Stimulated activated memory B cell treated with anti-CD40 and anti-IgM and Interleukin-4, amounts not matched to agents 10 μg/mL and 1 μg/mL and 100 μg/mL, for 72 hours (primary cell): ENCODE data around the gene PEX11G.
A peak's percentile ranks its signal among the peaks of the same experiment; 100 is the strongest.

Source experiments
- ATAC-seq: fragments of 150-1000 bp; cut with Tn5 transposase; 2 replicates; pipeline ENCODE4 v1.10.0; 2021
- H3K27ac Mint-ChIP-seq: one replicate; pipeline ENCODE4 v1.8.0; 2022; ENCODE audit warnings: mild to moderate bottlenecking, mixed read lengths
- H3K27me3 Mint-ChIP-seq: one replicate; pipeline ENCODE4 v1.8.0; 2022; ENCODE audit warnings: mixed read lengths
- H3K36me3 Mint-ChIP-seq: one replicate; pipeline ENCODE4 v1.8.0; 2022; ENCODE audit warnings: mixed read lengths
- H3K4me1 Mint-ChIP-seq: one replicate; pipeline ENCODE4 v1.8.0; 2022; ENCODE audit warnings: mixed read lengths
- H3K4me3 Mint-ChIP-seq: one replicate; pipeline ENCODE4 v1.8.0; 2022; ENCODE audit warnings: mild to moderate bottlenecking, moderate library complexity, mixed read lengths
- H3K9me3 Mint-ChIP-seq: one replicate; pipeline ENCODE4 v1.8.0; 2022; ENCODE audit warnings: mixed read lengths

Gene PEX11G

DNA sequence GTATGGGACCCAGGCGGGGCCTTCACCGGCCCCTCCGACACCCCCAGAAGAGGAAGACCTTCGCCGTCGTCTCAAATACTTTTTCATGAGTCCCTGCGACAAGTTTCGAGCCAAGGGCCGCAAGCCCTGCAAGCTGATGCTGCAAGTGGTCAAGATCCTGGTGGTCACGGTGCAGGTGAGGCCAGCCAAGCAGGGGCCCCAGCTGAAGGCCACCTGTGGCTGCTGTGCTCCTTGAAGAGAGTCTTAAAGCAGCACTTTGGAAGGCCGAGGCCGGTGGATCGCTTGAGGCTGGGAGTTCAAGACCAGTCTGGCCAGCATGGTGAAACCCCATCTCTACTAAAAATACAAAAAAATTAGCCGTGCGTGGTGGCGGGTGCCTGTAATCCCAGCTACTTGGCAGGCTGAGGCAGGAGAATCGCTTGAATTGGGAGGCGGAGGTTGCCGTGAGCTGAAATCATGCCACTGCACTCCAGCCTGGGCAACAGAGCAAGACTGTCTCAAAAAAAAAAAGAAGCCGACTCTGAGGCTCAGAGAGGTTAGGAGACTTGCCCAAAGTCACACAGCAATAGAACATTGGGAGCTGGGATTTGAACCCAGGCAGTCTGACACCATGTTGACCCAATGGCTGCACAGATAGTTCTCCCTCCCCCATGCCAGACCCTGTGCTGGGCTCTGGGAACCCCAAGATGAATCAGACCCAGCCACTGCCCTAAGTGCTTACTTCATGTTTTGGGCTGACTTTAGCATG is 36.3 kb upstream of the PEX11G start:
- Mint-ChIP-seq H3K4me1 (peaks cover 17% of the 10 kb centered on the region), H3K27me3 (no peaks in the 10 kb centered on the region), H3K36me3 (peaks cover 27% of the 10 kb centered on the region), H3K4me3 (no peak overlapping the region), H3K27ac (no peak overlapping the region), H3K9me3 (no peaks in the 10 kb centered on the region)
- ATAC-seq: no peak

DNA sequence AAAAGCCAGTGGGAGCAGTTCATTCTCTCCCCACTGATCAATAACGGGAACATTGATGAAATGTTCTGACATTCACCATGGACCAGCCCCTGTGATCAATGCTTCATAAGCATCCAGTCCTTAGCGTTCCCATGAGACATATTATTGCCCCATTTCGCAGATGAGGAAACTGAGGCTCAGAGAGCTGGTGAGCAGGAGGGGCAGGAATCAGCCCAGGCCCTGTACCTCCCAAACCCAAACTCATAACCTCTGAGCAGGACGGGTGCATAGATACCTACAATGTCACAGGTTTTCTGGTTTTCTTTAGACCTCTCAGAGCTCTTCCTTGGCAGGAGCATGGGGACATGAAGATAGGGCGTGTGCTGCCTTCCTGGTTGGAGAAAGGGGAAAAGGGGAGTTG is 35.7 kb upstream of the PEX11G start:
- no peak for ATAC-seq
- peaks cover 21% of the 10 kb centered on the region for H3K36me3 Mint-ChIP-seq
- no peaks in the 10 kb centered on the region for H3K9me3 Mint-ChIP-seq
- H3K27me3 Mint-ChIP-seq: no peaks in the 10 kb centered on the region
- peaks cover 17% of the 10 kb centered on the region for H3K4me1 Mint-ChIP-seq
- H3K27ac Mint-ChIP-seq: no peak overlapping the region
- no peak overlapping the region for H3K4me3 Mint-ChIP-seq

DNA sequence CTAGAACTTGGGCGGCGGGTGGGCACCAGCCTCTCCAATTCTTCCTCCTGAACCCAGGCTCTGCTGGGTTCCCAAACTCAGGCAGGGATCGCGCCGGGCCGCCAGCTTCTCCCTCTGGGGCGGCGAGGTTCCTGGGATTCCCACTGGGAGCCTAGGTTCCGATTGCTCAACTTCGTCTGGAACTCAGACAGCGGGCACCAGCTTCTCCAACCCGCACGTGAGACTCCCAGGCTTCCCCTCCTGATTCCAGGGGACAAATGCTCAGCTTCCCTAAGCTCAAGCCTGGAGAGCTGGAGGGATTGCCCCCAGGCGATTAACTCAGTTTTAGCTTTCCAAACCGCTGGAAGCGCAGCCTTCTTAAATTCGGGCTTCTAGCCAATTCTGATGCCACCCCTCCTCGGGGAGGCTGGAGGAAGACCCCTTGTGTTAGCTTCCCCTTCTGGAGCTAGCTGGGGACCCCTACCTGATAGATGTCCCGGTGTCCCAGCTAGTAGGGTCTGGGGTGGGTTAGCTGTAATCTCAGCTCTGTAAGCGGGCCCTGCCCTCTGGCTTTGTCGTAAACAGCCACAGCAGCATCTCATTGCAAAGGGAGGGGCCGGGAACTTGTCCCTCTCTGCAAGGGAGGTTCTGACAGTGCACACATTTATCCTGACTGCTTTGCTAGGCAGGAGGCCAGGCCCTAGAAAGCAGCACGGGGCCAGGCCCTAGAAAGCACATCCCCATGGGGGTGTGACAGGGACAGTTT is 34.3 kb upstream of the PEX11G start:
- H3K27ac Mint-ChIP-seq: peak overlapping the region; percentile 62
- peak overlapping the region; percentile 79 for H3K4me3 Mint-ChIP-seq
- H3K27me3 Mint-ChIP-seq: no peaks in the 10 kb centered on the region
- no peak for ATAC-seq
- peaks cover 12% of the 10 kb centered on the region for H3K36me3 Mint-ChIP-seq
- peaks cover 17% of the 10 kb centered on the region for H3K4me1 Mint-ChIP-seq
- H3K9me3 Mint-ChIP-seq: no peaks in the 10 kb centered on the region

DNA sequence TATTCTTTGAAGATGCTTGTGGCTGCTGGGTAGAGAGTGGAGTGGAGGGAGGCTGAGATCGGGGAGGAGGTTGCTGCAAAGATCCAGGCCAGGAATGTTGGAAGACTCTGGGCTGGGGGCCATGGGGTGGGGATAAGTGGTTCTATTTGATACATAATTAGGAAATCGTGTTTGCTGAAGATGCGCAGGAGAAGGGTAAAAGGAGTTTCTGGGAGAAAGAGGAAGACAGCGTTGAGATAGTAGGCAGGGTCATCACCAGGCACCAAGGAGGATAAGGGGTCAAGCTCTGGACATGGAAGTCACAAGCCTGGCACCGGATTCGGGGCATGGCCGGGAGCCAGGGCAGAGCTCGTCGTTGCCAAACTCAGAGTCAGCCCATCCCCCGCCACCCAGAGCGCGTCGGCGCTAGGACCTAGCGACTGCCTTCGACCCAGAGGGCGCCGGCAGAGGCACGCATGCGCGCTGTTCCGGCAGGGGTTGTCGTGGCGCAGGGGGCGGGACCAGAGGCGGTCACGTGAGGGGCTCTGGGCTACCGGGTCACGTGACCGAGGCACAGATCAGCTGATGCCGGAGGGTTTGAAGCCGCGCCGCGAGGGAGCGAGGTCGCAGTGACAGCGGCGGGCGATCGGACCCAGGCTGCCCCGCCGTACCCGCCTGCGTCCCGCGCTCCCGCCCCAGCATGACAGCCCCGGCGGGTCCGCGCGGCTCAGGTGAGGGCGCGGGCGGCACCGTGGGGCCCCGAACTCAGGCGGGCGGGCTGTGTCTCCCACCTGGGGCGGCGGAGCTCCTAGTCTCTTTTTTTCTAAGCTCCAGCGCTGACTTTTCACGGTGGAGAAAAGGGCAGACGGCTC is 33.5 kb upstream of the PEX11G start, which contains the start of gene MCOLN1:
Gene MCOLN1 (plus strand): TSS at position 553 of the 851 bp plus-strand sequence. CDS start 127 bp downstream, at position 680.
- Mint-ChIP-seq H3K36me3 (peaks cover 12% of the 10 kb centered on the region), H3K4me1 (peaks cover 17% of the 10 kb centered on the region), H3K9me3 (no peaks in the 10 kb centered on the region), H3K27me3 (no peaks in the 10 kb centered on the region), H3K4me3 (peak within 1 kb of the TSS; percentile 79), H3K27ac (peak within 1 kb of the TSS; percentile 62)
- peak; percentile 91 for ATAC-seq

DNA sequence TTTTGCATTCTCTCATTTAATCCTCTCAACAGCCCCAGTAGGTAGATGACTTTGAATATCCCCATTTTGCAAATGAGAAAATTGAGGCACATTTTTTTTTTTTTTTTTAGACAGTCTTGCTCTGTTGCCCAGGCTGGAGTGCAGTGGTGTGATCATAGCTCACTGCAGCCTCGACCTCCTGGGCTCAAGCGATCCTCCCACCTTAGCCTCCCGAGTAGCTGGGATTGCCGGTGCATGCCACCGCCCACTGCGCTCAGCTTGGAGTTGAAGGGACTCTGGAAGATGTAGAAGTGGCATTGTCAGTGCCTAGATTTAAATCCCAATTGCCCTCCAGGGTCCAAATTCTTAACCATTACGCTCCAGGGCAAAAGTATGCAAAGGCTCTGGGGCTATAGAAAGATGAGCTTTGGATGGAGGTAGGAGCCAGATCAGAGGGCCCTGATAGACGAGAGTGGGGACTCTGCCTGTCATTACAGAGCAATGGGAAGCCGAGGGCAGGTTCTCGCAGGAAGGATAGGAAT is 32.8 kb upstream of the PEX11G start:
- Mint-ChIP-seq H3K4me1 (peaks cover 17% of the 10 kb centered on the region), H3K9me3 (no peaks in the 10 kb centered on the region), H3K27me3 (no peaks in the 10 kb centered on the region), H3K27ac (peak overlapping the region; percentile 62), H3K4me3 (peak overlapping the region; percentile 79), H3K36me3 (peaks cover 9% of the 10 kb centered on the region)
- no peak for ATAC-seq

DNA sequence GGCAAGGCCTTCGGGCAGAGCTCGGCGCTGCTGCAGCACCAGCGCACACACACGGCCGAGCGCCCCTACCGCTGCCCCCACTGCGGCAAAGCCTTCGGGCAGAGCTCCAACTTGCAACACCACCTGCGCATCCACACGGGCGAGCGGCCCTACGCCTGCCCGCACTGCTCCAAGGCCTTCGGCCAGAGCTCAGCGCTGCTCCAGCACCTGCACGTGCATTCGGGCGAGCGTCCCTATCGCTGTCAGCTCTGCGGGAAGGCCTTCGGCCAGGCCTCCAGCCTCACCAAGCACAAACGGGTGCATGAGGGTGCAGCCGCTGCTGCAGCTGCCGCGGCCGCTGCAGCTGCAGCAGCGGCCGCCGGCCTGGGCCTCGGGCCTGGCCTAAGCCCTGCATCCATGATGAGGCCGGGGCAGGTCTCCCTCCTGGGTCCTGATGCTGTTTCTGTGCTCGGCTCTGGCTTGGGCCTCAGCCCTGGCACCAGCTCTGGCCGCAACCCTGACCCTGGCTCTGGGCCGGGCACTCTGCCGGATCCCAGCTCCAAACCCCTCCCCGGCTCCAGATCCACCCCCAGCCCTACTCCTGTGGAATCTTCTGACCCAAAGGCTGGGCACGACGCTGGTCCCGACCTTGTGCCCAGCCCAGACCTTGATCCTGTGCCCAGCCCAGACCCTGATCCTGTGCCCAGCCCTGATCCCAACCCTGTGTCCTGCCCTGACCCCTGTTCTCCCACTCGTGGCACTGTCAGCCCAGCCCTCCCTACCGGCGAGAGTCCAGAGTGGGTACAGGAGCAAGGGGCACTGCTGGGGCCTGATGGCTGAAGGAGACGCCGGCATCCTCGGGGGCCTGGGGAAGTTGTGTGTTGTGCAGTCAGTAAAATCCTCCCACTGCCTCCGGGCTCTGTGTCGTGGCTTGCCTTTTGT is 31.6 kb upstream of the PEX11G start:
- Mint-ChIP-seq H3K4me3 (no peak overlapping the region), H3K27ac (no peak overlapping the region), H3K4me1 (peaks cover 22% of the 10 kb centered on the region), H3K9me3 (no peaks in the 10 kb centered on the region), H3K27me3 (peaks cover 6% of the 10 kb centered on the region), H3K36me3 (no peaks in the 10 kb centered on the region)
- ATAC-seq: no peak

DNA sequence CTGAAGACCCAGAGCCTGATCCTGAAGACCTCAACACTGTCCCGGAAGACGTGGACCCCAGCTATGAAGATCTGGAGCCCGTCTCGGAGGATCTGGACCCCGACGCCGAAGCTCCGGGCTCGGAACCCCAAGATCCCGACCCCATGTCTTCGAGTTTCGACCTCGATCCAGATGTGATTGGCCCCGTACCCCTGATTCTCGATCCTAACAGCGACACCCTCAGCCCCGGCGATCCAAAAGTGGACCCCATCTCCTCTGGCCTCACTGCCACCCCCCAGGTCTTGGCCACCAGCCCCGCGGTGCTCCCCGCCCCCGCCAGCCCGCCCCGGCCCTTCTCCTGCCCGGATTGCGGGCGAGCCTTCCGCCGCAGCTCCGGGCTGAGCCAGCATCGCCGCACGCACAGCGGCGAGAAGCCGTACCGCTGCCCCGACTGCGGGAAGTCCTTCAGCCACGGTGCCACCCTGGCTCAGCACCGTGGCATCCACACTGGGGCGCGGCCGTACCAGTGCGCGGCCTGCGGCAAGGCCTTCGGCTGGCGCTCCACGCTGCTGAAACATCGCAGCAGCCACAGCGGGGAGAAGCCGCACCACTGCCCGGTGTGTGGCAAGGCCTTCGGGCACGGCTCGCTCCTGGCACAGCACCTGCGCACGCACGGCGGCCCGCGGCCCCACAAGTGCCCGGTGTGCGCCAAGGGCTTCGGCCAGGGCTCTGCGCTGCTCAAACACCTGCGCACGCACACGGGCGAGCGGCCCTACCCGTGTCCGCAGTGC is 30.7 kb upstream of the PEX11G start:
- Mint-ChIP-seq H3K9me3 (no peaks in the 10 kb centered on the region), H3K36me3 (no peaks in the 10 kb centered on the region), H3K4me3 (no peak overlapping the region), H3K27ac (no peak overlapping the region), H3K27me3 (peaks cover 15% of the 10 kb centered on the region), H3K4me1 (peaks cover 25% of the 10 kb centered on the region)
- ATAC-seq: peak; percentile 3

DNA sequence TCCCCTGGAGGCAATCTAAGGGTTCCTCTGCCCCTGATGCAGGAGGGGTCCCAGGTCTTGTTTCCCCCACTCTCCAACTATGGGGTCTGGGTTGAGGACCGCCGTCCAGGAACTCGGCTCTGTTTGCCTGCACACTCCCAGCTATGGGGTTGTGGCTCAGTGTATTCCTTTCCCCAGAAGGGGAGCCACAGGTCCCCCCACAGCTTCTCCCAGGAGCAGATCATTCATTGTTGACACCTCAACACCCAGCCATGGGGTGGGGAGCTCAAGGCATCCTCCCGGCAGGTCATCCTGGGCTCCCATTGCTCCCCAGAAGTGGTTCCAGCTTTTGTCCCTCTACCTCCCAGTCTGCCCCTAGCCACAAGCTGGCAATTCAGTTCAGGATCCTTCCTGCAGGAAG is 28.0 kb upstream of the PEX11G start:
- H3K4me1 Mint-ChIP-seq: peaks cover 12% of the 10 kb centered on the region
- H3K27me3 Mint-ChIP-seq: peaks cover 23% of the 10 kb centered on the region
- H3K9me3 Mint-ChIP-seq: no peaks in the 10 kb centered on the region
- H3K27ac Mint-ChIP-seq: peak overlapping the region; percentile 42
- ATAC-seq: no peak
- H3K4me3 Mint-ChIP-seq: peak overlapping the region; percentile 33
- no peaks in the 10 kb centered on the region for H3K36me3 Mint-ChIP-seq

DNA sequence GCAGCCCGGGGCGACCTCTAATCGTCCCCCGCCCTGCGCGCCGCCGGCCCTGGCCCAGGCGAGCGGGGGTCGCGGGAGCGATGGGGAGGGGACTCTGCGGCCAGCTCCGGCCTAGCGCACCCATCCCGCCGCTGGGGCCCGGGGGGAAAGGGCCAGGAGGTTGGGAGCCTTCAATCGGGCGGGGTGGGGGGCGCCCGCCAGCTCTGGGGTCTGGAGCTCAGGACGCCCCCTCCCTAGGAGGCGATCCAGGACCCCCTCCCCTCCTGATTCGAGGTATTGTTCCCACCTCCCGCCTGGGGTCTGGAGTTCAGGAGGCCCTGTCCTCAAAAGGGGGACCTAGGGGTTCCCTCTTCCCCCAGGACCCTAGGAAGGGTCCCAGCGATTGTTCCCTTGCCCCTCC is 27.5 kb upstream of the PEX11G start:
- H3K36me3 Mint-ChIP-seq: no peaks in the 10 kb centered on the region
- peaks cover 23% of the 10 kb centered on the region for H3K27me3 Mint-ChIP-seq
- H3K4me3 Mint-ChIP-seq: peak overlapping the region; percentile 33
- ATAC-seq: no peak
- peak overlapping the region; percentile 42 for H3K27ac Mint-ChIP-seq
- no peaks in the 10 kb centered on the region for H3K9me3 Mint-ChIP-seq
- H3K4me1 Mint-ChIP-seq: peaks cover 8% of the 10 kb centered on the region

DNA sequence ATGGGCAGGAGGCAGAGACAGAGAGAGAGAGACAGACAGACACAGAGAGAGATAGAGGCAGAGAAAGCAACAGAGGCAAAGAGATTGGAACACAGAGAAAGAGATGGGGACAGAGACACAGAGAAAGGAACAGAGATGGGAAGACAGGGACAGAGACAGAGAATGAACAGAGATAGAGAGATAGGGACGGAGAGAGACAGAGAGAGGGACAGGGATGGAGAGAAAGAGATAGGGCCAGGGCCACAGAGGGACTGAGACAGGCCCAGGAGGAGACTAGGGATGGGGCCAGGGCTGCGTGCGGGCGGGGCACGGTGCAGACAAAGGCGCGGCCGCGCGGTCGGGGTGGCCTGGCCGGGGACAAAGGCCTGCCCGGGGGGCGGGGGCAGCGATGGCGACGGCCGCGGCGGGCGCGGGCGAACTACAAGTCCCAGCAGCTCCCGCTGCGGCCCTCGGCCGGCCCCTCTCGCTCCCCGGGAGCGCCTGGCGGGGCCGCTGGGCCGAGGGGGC is 26.9 kb upstream of the PEX11G start, which contains the start of gene ZNF358:
Gene ZNF358 (plus strand): TSS at position 459 of the 507 bp plus-strand sequence. CDS start 3,140 bp downstream, outside the sequence.
- Mint-ChIP-seq H3K4me3 (peak within 1 kb of the TSS; percentile 82), H3K4me1 (peaks cover 8% of the 10 kb centered on the region), H3K27ac (peak within 1 kb of the TSS; percentile 84), H3K9me3 (no peaks in the 10 kb centered on the region), H3K36me3 (no peaks in the 10 kb centered on the region), H3K27me3 (peaks cover 23% of the 10 kb centered on the region)
- ATAC-seq: peak; percentile 77

DNA sequence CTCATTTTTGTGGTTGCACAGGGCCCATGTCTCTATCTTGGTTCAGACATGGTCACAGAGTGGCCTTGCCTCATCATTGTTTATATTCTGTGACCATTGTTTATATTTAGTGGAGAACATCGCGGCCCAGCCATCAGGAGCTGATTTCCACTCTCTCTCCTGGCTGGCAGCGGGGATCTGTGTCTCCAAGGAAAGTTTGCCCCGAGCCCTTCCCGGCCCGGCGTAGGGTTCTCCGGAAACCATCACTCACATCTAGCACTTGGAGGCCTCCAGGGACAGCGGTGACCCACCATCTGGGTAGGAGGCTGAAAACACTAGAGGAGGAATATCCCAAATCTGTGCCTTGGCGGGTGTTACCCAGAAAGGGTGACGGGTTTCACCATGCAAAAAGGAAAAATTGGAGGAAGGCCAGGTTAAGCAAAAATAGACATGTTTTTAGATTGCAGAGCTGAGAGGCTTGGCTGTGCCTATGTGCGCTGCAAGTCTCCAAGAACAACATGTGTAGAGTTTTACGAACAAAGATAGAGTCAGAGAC is 26.3 kb upstream of the PEX11G start:
- H3K4me3 Mint-ChIP-seq: peak overlapping the region; percentile 82
- peak overlapping the region; percentile 84 for H3K27ac Mint-ChIP-seq
- peaks cover 23% of the 10 kb centered on the region for H3K27me3 Mint-ChIP-seq
- no peaks in the 10 kb centered on the region for H3K9me3 Mint-ChIP-seq
- no peaks in the 10 kb centered on the region for H3K36me3 Mint-ChIP-seq
- H3K4me1 Mint-ChIP-seq: peaks cover 8% of the 10 kb centered on the region
- no peak for ATAC-seq

DNA sequence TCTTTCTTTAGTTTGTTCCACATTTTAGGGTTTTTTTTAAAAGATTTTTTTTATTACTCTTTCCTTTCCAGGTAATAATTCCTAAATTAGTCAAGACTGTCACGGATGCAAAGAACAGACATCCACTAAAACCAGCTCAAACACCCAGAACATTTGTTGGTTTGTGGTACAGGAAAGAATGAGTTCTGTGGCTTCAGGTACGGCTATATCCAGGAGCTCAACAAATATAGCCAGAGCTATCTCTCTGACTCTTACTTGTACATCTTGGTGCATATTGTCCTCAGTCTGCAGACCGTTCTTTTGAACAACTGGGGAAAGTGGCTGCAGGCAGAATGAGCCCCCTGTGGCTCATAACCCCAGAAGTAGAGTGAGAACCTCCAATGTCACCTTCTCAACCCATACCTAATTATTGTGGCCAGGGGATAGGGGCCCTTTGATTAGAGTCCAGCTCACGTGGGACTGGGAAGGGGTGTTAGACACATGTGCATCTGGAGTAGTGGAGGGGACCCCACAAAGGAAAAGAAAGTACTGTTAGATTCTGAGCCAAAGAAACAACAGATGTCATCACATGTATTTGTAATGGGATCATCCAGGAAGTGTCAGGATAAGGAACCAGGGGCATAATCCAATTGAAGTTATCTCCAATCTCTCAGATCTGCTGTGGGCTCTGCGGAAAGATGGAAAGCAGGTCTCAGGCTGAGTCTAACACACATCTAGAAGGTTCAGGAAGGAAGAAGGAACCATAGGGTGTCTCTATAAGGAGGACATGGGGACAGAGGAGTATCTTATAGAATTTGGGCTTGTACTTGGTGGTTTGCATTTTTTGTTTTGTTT is 25.2 kb upstream of the PEX11G start:
- Mint-ChIP-seq H3K4me3 (no peak overlapping the region), H3K4me1 (peaks cover 8% of the 10 kb centered on the region), H3K36me3 (no peaks in the 10 kb centered on the region), H3K27ac (no peak overlapping the region), H3K9me3 (no peaks in the 10 kb centered on the region), H3K27me3 (peaks cover 23% of the 10 kb centered on the region)
- no peak for ATAC-seq
